Medulla oblongata (tissue), 1 donor: ENCODE results near the gene ERBB4.
"Not testable (repeated sequence)": the region's sequence is repeated elsewhere in the genome, so short reads cannot be mapped to it uniquely, and the experiment has no call there.

Experiments
- DNase-seq: peaks from one replicate; pipeline ENCODE4 v3.0.0-alpha.2; 2015; ENCODE audit errors: extremely low spot score

ERBB4 gene

GRCh38 chr2:212147921-212148513, 390.6 kb downstream of the ERBB4 start:
- peak; percentile 34 for DNase-seq

- no peak for DNase-seq
Measured at GRCh38 chr2:212146416-212146815, 392.2 kb downstream of the ERBB4 start.

GRCh38 chr2:212145121-212145520, 393.5 kb downstream of the ERBB4 start:
- no peak for DNase-seq

GRCh38 chr2:212142631-212143030, 396.0 kb downstream of the ERBB4 start:
- no peak for DNase-seq

GRCh38 chr2:212141499-212141898, 397.1 kb downstream of the ERBB4 start:
- no peak for DNase-seq

- DNase-seq: no peak
Measured at GRCh38 chr2:212136216-212136795, 402.3 kb downstream of the ERBB4 start.

GRCh38 chr2:212135739-212136138, 402.9 kb downstream of the ERBB4 start:
- no peak for DNase-seq

GRCh38 chr2:212133337-212133736, 405.3 kb downstream of the ERBB4 start:
- no peak for DNase-seq

GRCh38 chr2:212124598-212124997, 414.0 kb downstream of the ERBB4 start:
- no peak for DNase-seq

GRCh38 chr2:212119591-212119990, 419.0 kb downstream of the ERBB4 start:
- DNase-seq: no peak

- DNase-seq: peak; percentile 43
Measured at GRCh38 chr2:212117926-212118325, 420.7 kb downstream of the ERBB4 start.

- DNase-seq: no peak
Measured at GRCh38 chr2:212114489-212114888, 424.1 kb downstream of the ERBB4 start.

- DNase-seq: no peak
Measured at GRCh38 chr2:212112401-212112800, 426.2 kb downstream of the ERBB4 start.

- DNase-seq: no peak
Measured at GRCh38 chr2:212109792-212110680, 428.6 kb downstream of the ERBB4 start.

- DNase-seq: peak; percentile 8
Measured at GRCh38 chr2:212109217-212109616, 429.4 kb downstream of the ERBB4 start.

- DNase-seq: no peak
Measured at GRCh38 chr2:212107989-212108388, 430.6 kb downstream of the ERBB4 start.

GRCh38 chr2:212107014-212107413, 431.6 kb downstream of the ERBB4 start:
- no peak for DNase-seq

- not testable (repeated sequence) for DNase-seq
Measured at GRCh38 chr2:212106536-212106935, 432.1 kb downstream of the ERBB4 start.

GRCh38 chr2:212099658-212100057, 438.9 kb downstream of the ERBB4 start:
- no peak for DNase-seq

GRCh38 chr2:212098966-212099365, 439.6 kb downstream of the ERBB4 start:
- no peak for DNase-seq

- no peak for DNase-seq
Measured at GRCh38 chr2:212097001-212097400, 441.6 kb downstream of the ERBB4 start.

GRCh38 chr2:212089873-212090272, 448.7 kb downstream of the ERBB4 start:
- DNase-seq: no peak

- no peak for DNase-seq
Measured at GRCh38 chr2:212088353-212088752, 450.2 kb downstream of the ERBB4 start.
